ENCODE measurements around the gene BMF.
A peak's percentile ranks its signal among the peaks of the same experiment; 100 is the strongest.
"Not testable (repeated sequence)": the region's sequence is repeated elsewhere in the genome, so short reads cannot be mapped to it uniquely, and the experiment has no call there.

BMF gene

DNA sequence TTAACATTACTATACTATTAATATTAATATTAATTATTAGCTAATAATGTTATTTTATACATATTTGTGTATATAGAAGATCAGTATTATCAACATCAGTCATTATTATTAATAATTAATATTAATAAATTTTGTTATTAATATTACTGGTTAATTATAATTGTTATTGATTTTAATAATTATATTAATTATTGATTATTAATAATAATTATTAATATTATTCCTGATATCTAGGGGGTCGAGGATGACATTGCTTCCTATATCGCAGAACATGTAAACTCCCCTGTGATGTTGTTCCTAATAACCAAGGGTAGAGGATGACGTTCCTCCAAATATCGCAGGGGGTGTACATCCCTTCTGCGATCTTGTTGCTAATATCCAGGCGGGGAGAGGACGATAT lies 17.3 kb upstream of the BMF start:
- no peak for DNase-seq

DNA sequence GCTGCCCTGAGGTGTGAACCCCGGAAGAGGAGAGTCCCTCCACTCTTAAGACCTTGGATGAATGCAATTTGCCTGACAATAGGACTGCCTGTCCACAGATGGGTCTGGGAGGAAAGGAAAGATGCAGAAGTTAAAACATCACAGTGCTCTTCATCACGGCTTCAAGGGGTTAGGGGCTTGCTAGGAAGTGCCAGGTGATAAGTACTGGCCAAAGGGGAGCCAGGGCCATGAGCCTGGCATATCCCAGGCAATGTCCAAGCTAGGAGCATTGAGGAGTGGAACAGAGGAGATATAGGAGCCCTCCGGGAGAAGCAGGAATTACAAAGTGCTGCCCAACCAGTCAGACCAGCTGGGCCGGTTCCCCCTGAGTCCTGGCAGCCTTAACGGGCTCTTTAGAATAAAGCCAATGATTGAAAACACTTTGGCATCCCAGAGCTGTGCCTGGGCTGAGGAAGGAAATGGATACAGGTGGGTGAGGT lies 16.2 kb upstream of the BMF start:
- not testable (repeated sequence) for DNase-seq

DNA sequence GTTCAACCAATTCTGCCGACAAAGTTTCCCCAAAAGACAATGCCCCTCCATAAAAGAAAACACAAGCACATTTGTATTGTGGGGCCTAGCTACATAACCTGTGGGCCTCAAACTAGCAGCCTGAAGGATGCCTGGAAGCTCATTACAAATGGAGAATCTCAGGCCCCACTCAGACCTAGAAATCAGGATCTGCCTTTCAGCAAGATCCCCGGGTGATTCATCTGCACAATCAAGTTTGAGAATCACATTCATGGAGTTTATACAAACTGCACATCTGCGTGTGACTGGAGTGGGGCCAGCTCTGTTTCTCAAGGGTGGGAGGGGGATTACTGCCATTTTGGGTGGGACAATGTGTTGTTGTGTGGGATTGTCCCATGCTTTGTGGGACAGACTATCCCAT lies 15.7 kb upstream of the BMF start:
- DNase-seq: not testable (repeated sequence)

DNA sequence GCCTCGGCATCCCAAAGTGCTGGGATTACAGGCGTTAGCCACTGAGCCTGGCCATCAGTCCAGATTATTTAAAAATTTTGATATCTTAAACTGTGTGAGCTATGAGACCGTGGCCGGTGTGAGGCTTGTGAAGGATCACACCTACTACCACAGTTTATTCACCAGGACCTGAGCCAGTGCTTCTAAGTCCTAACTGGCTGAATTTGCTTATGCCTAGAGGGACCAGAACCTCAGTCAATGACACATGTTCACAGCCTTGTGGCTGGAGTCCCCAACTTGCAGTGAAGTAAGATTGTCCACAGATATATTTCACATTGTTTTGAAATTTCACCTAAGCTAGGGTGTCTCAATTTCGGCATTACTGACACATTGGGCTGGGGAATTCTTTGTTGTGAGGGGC lies 15.2 kb upstream of the BMF start:
- DNase-seq: not testable (repeated sequence)

DNA sequence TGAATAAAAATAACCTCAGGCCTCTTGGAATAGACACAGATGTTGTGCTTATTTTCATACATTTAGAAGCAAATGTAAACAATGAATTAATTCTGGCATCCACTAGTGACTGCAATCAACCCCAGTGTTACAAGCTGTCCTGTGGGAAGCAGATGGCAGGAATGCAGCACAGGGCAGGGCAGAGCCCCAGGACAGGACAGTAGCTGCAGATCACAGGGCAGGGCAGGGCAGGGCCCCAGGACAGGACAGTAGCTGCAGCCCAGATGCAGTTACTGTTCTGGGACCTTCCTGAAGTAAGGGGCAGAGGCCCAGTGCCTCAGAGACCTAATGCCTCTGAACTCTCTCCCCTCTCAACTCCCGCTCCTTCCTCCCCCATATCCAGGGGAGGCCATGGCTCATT lies 14.3 kb upstream of the BMF start:
- not testable (repeated sequence) for DNase-seq

DNA sequence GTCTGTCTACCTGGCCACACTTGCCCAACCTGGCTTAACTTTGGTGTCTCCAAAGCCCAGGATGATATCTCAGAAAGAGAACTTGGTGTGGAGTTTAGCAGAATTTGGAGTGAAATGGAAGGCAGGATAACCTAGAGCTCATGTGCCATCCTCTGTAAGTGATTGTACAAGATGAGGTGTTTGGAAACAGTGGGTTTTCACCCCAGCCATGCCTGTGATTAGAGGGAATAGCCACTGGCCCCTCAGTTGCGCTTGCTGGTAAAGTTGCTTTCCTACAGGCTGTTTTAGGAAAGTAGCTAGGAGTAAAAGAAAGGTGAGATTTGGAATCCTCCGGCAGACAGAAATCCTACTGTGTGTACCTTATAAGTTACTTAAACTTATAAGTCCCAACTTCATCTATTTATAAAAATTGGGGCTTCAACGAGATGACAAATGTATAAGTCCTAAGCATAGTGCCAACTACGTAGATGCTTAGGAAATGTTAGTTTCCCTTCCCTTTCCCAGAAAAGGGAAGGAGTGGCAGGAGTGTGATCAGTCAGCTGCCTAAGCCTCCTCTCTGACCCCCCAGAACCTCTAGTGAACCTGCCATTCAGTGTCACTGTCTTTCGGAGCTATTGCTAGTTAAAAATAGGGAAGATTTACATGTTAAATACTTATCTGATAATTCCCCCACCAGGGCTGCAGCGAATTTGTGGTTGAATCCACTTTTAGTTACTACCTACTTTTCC lies 13.4 kb upstream of the BMF start:
- DNase-seq: no peak

DNA sequence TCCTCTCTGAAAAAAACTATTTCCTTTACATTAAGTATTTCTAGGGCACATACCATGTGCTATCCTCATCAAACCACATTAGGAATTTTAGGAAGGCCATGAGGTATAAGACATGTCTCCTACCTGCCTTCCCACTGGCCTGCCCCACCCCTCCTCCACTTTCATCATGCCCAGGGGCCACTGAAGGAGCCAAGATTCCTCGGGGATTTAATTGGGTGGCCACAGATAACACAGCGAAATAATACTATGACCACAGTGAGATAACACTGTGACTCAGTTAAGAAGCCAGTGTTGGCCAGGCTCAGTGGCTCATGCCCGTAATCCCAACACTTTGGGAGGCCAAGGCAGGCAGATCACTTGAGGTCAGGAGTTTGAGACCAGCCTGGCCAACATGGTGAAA lies 9.8 kb upstream of the BMF start:
- DNase-seq: no peak

DNA sequence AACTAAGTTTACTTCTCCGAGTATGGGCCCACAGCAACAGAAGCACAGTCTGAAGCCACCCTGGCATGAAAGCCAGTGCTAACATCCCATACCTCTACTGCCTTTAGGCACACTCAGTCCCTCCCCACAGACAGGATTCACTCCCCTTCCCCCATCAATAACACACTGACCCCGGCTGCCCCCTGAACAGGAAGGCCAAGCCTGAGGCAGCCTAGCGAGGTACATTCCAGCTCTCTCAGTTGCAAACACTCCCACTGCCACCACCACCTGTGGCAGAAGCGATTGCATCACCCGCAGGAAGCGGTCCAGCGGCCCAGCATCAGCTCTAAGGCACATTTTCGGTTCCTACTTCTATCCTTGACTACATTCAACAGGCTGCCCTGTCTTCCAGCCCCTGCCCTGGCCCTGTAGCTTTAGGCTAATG lies 7.0 kb upstream of the BMF start:
- no peak for DNase-seq

DNA sequence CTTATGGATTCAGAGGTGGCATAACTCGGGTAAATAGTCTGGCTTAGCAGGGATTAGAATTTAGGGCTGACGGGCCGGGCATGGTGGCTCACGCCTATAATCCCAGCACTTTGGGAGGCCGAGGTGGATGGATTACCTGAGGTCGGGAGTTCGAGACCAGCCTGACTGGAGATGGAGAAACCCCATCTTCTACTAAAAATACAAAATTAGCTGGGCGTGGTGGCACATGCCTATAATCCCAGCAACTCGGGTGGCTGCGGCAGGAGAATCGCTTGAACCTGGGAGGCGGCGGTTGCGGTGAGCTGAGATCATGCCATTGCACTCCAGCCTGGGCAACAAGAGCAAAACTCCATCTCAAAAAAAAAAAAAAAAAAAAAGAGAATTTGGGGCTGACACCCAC lies 6.4 kb upstream of the BMF start:
- not testable (repeated sequence) for DNase-seq

DNA sequence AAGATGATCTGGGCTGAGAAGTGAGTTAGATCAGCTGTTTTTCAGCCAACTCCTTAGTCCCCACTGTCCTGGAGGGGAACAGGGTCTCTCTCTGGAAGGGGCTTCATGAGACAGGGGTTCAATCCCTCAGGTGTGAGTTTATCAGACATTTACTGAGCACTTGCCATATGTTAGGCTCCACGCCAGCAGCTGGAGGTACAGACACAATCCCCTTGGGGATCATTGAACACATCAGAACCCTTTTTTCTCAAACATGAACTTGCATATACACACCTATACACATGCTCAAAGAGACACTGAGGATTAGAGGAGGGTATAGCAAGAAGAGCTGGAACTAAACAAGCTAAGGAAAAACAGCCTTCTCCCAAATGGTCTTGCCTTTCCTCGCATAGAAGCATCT lies 5.5 kb upstream of the BMF start:
- no peak for DNase-seq

DNA sequence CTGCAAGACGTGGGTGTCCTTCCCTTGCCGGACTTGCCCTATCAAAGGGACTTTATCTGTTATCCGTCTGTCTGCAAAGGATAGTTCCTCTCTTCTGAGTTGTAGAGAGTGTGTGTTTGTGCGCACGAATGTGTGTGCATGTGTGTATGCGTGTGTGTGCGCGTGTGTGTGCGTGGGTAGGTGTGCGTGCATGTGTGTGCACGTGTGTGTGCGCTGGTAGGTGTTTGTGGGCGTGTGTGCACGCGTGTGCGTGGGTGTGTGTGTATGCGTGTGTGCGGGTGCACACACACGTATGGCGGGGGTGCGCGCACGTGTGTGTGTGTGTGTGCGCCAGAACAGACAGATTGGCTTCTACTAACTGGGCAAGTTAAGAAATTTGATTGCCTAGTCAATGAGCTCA lies 4.1 kb upstream of the BMF start:
- no peak for DNase-seq

DNA sequence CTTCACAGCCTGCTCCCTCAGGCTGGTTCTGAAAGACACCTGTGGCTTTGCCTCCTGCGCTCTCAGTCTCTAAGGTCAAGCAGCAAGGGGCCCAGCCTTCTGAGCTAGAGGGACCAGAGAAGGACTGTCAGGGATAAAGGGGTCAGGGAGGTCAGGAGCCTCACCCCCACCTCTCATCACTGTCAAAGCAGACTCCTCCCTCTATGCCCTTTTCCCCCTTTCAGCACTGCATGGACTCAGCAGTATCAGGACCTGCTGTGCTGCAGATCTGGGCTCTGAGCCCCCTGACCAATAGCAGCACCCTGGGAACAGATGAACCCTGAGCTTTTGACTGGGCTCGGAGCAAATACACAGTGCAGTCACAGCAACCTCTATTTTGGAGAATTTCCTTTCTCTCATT lies 3.2 kb upstream of the BMF start:
- no peak for DNase-seq

DNA sequence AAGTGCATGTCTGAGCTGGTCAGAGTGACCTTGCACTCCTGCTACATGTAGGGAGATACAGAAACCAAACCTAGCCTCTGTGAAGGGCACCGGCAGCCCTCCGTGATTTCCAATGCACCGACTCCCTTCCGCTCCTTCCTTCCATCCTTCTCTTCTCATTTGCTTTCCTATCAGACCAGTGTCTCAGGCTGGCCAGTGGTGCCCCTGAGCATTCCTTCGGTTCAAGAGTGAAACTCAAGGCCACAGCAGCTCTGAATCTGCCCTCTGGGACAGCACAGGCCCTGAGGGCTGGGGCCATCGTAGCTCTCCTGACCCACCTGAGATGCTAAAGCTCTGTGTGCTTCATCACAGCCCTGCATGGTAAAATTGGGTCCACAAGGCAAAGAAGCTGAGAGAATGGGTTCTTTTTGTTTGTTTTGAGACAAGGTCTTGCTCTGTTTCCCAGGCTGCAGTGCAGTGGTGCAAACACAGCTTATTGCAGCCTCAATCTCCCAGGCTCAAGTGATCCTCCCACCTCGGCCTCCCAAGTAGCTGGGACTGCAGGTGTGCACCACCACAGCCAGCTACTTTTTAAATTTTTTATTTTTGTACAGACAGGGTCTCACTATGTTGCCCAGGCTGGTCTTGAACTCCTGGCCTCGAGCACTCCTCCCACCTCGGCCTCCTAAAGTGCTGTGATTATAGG lies 2.3 kb upstream of the BMF start:
- DNase-seq: no peak

DNA sequence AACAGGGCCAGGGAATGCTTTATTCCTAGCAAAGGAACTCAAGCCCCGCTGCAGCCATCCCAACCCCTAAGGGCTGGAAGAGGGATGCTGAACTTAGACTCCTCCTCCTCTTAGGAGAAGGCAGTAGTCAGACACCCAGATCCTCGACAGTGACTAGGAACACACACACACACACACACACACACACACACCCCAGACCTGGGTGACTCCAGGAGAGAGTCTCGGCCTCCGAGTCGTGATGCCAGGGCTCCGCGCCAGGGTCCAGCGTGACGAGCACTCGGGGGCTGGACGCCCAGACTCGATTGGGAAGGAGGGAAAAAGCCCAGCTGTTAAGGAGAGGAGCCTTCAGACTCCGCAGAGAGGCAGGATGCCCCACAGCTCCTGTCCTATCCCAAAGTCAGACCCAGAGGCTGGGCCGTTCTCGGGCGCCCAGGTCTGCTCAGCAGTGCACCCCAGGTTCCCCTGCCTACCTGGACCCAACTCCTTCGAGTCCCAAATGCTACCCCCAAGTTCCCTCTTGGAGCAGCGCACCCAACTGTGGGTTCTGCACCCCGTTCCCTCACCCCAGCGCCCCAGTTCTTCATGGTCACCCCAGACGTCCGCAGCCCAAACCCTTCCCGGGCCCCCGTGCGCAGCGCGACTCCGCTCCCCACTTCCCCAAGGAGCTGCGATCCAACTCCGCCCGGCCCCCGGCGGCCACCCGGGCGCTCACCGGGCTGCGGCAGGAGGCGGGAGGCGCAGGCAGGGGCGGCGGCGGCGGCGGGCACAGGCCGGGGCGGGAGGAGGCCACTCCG lies 421 bp downstream of the BMF start:
- no peak for DNase-seq

DNA sequence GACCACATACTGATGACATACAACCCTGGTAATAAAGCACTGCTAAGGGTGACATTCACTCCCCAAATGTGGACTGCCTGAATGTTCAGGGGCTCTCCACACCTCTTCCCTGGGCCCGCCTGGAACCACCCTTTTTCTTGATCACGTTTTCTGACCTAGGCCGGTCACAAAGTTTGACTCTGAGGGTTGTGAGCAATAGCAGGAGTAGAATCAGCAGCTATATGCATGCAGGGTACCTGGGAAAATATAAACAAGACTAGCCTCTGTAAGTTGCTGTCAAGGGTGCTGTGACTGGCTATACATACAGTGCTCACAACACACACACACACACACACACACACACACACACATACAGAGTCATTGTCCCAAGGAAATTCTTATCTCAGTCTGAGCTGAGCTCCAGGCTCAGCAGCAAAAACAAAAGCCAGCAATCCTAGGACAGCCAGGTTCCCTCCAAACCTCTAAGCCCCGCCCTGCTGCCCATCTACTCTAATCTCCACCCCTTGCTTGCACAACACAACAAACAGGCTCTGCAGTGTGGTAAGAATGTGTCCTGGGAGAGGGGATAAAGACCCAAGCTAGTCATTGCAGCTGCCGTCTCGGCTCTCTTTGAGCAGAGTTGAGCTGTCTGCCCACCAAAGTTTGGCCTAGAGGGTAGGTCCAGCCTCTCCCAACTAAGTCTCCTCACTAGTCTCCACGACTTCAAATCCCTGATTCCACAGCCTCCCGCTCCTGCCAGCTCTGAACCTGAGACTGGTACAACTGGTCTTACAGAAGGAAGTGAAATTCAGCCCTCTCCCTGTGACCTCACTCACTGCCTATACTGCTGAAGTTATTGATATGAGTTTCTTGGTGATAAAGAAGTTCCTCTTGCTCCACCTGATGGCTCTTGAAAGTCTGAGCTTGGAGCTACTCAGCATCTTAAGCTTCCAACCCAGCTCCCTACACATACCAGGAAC lies 2.2 kb downstream of the BMF start:
- DNase-seq: no peak

DNA sequence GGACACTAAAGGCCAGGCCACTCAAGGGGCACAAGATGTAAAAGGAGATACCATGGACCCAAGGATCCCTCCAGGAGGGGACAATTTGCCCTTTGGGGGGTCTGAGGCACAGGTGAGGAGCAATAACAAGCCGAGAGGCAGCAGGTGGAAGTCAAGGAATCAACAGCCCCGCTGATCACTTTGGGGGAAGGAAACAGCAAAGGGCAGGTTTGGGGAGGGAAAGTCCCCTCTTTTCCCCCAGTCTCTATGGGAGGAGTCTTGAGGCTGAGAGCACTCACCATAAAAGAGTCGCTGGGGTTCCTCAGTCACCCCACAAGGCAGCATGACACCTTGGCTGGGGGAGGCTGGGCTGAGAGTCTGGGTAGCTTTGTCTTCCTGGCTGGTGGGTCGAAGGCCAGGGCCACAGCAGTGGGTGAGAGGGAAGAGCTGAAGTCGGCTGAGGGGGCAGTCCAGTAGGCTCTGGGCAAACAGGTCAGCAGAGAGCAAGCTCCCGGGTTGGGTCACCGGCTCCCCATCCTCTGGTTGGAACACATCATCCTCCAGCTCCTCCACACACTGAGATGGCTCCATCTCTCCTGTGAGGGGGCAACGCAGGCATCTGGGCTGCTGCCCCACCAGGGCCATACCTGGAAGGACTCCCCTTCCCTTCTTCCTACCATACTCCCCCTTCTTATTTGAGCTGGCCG lies 3.0 kb downstream of the BMF start:
- DNase-seq: no peak

DNA sequence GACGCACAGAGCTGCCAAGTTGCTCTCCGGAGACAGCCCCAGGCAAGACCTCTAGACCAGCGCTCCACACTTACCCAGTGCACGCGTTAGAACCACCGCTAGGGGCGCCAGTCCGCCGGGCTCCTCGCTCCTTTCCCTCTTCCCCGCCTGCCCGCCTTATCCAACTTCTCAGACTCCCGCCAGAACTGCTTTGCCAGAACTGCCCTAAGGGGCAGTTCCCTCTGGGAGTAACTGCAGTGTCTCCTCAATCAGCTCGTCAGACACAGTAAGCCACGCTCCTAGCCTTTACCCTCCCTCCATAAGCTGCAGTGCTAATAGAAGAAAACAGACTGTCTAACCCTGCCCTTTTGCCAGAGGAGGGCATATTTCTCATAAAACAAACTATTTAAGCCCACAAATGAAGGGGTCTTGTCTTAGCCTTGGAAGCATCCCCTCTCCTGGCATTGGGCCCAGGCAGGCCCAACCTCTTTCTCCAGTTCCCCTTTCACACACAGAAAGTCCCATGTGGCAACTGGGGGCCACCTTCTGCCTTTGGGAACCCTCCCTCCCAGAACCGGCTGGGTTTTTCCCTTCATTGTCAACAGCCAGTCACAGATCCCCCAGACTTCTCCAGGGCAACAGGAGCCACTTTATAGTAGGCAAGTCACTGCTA lies 3.7 kb downstream of the BMF start:
- no peak for DNase-seq

DNA sequence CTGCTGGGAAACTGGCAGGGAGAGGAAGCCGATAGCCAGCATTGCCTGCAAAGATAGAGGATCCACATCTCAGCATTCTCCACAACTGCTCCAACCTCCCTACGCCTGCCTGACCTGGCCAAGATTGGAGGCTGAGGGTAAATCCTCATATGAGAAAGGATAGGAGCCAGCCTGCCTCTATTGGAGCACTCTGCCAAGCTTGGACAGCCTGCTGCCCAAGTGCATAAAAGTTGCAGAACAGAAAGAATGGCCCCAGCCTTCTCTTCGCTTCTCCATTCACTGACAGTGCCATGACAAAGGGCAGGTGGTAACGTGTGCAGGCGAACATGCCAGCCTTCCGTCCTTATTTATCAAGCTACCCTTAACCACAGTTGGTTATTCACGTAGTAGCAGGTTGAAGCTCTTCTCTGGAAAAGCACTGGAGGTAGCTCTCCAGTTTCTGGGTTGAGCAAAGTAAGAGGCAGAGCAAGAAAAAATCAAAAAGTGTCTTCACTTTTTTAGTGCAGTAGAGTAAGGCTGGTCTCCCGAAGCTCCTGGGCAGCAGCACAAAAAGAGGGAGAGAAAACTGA lies 4.3 kb downstream of the BMF start:
- DNase-seq: no peak

DNA sequence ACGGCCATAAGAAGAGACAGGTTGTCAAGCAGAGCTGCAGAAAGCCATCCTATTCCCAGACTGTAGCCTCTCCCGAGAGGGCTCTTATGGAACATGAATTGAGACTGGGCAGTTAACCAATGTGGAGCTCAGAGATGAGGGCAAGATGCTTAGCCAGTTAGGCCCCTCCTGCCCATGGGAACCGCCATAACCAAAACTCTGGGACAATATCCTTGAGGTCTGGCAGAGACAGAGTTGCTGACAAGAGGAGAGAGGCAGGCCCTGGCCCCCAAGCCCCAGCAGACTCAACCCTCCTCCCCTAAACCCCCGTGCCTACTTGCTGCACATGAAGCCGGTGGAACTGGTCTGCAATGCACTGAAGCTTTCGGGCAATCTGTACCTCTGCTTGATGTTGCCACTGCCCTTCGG lies 4.8 kb downstream of the BMF start:
- no peak for DNase-seq

DNA sequence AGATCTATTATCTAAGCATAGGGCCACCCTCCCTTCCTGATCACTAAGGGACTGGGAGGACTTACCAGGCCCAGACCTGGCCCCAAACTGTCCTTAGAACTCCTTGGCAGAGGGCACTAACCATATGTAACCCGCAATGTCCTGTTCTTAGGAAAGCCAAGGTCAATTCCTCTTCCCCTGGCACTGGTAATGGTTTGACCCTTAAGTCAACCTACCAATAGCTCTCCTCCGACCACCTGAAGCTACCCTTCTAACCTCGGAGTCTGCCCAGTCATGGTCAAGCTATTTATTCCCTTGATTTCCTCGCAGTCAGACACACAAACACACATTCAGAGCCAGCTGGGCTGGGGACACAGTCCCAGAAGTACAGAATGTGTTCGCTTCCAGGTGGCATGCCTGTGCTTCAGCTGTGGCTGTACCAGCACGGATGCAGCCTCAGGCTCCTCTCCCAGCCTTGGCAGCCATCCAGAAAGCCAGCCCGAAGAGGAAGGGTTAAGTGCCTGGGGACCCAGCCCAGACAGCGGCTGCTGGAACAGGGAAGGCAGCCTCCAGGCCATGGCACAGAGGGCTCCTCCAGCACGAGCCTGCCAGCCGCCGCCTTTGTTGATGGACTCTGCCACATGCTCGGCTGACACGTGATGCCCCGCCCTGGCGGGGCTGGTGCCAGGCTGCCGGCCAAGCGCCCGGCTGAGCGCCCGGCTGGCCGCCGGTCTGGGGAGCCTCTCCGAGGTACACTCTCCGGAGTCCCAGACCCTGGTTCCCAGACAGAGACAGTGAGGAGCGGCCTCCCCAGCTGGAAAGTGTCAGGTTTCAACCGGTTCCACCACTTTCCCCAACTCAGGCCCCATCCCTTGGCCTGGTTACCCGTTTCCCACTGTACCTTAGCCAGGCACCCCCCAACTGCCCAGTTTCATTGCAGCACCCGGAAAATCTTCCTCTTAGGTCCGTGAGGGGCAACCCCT lies 5.5 kb downstream of the BMF start:
- DNase-seq: peak; percentile 56

All from NCI-H1417 treated with DMSO at 0.1 percent for 48 hours (cell line).